ENCODE results near the gene SLN. TPM values are rescaled to one million over a fixed set of nuclear protein-coding genes. Genes with fewer than 3 reads are reported as not detected.

Gene SLN
- total RNA-seq, 2 donors from 2014 or later, result 767 to 1,160 TPM

DNA sequence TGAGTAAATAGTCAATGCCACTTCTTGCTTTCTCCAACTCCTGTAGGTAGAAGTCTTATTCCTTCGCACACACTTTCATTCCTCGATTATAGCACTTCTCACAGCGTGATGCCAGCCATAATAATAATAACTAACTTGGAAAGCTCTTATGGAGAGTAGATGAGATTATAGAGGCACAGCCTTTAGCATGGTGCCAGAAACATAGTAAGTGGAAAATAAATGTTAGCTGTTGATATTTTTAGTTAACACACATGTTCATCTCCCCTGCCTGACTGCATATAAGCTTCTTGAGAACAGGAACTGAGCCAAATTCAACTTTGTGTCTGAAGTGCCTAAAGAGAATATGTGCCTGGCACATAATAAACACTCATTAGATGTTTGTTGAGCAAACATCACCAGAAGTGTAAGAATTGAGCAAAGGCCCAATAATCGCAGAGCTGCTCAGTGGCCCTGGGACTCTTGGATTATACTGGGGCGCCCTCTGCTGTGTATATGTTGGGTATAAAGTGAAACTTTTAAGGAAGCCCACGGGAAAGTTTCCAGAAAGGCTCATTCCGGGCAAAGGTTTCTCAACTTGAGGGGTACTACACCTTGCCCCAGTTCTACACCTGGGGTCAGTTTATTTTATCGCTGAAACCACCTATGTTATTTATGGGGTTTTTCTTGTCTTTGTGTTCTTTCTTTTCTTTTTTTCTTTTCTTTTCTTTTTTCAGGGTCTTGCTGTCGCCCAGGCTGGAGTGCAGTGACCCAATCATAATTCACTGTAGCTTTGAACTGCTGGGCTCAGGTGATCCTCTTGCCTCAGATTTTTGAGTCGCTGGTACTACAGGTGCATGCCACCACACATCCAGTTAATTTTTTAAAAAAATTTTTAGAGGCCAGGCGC lies 22.3 kb downstream of the SLN start:
- Histone ChIP-seq H3K4me1 (peaks cover 0 to 8% of the 10 kb centered on the region in 2 donors), H3K36me3 (no peaks in the 10 kb centered on the region), H3K27ac (no peak overlapping the region), H3K4me3 (no peak overlapping the region), H3K27me3 (no peaks in the 10 kb centered on the region), H3K9me3 (no peaks in the 10 kb centered on the region)
- TF ChIP-seq, protein P1, sequence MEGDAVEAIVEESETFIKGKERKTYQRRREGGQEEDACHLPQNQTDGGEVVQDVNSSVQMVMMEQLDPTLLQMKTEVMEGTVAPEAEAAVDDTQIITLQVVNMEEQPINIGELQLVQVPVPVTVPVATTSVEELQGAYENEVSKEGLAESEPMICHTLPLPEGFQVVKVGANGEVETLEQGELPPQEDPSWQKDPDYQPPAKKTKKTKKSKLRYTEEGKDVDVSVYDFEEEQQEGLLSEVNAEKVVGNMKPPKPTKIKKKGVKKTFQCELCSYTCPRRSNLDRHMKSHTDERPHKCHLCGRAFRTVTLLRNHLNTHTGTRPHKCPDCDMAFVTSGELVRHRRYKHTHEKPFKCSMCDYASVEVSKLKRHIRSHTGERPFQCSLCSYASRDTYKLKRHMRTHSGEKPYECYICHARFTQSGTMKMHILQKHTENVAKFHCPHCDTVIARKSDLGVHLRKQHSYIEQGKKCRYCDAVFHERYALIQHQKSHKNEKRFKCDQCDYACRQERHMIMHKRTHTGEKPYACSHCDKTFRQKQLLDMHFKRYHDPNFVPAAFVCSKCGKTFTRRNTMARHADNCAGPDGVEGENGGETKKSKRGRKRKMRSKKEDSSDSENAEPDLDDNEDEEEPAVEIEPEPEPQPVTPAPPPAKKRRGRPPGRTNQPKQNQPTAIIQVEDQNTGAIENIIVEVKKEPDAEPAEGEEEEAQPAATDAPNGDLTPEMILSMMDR (IDR thresholded peaks at IDR 0.05), result peak; percentile 66 to 79
- peak; percentile 79 for DNase-seq (ENCODE audit: low spot score)

DNA sequence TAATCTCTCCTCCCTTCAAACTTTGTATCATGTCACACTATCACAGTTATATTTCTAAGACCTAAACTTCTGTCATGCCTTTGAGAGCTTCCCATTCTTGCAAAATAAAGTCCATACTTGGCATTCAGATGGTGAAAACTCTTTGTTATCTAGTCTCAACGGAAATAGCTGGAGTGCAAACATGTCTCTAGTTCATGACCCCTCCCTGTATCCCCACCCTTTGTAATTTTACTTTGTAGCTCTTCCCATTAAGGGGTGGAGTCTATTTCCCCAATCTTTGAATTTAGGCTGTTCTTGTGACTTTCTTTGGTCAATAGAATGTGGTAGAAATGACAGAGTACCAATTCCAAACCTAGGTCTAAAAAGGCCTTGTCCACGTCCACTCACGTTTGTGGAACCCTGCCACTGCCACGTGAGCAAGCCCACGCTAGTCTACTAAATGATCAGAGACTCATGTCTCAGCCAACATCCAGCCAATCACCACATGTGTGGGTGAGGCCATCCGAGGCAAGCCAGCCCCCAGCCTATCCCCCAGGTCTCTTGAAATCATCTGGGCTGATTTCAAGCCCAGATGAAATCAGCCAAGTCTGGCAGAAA lies 23.4 kb downstream of the SLN start:
- no peaks in the 10 kb centered on the region for H3K27me3 ChIP-seq
- no peak overlapping the region for H3K27ac ChIP-seq
- H3K4me3 ChIP-seq, result no peak overlapping the region
- H3K36me3 ChIP-seq, result no peaks in the 10 kb centered on the region
- TF ChIP-seq, protein P1 (IDR thresholded peaks at IDR 0.05), result no peak
- H3K9me3 ChIP-seq, result no peaks in the 10 kb centered on the region
- peaks cover 0 to 8% of the 10 kb centered on the region in 2 donors for H3K4me1 ChIP-seq
- DNase-seq (ENCODE audit: low spot score), result no peak

DNA sequence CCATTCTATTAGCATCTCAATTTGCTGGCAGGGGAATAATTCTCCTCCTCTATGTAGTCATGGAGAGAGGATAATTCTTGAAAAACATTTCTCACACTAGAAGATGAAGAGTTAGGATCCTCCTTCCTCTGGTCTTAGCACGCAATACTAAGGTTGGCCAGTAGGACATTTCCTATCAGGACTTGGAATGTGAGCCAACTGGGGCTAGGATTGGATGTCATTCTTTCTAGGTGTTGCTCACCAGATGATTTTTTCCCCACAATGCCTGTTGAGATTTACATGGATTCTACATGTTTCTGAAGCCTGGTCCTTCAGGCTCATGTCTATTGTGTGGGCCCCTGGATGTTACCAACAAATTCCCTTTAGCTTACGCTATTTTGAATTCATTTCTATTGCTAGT lies 28.0 kb downstream of the SLN start:
- H3K27ac ChIP-seq, result no peak overlapping the region
- H3K9me3 ChIP-seq, result no peaks in the 10 kb centered on the region
- H3K4me1 ChIP-seq, result no peaks in the 10 kb centered on the region
- no peaks in the 10 kb centered on the region for H3K36me3 ChIP-seq
- H3K4me3 ChIP-seq, result no peak overlapping the region
- TF ChIP-seq, protein P1 (IDR thresholded peaks at IDR 0.05), result peak in 1 of 2 donors; percentile 28
- no peaks in the 10 kb centered on the region for H3K27me3 ChIP-seq
- no peak for DNase-seq (ENCODE audit: low spot score)

DNA sequence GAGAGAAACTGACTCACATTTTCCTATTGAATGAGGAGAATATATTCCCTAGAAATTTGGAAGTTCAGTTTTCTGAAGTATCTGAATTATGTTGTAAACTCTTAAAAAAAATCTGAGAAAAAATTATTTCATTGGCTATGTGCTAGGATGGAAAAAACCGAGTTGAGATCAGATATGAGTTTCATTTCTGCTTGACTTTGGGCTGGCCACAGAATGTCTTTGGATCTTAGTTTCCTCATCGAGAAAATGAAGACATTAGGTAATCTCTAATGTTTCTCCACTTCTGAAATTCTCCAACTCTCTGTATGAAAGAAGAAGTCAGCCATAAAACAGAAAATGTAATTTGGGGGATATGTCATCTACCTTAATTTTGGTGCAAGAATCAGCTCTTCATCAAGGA lies 28.8 kb downstream of the SLN start:
- no peak for DNase-seq (ENCODE audit: low spot score)
- TF ChIP-seq, protein P1 (IDR thresholded peaks at IDR 0.05), result no peak
- Histone ChIP-seq H3K36me3 (no peaks in the 10 kb centered on the region), H3K9me3 (no peaks in the 10 kb centered on the region), H3K4me3 (no peak overlapping the region), H3K27ac (no peak overlapping the region), H3K4me1 (no peaks in the 10 kb centered on the region), H3K27me3 (no peaks in the 10 kb centered on the region)

DNA sequence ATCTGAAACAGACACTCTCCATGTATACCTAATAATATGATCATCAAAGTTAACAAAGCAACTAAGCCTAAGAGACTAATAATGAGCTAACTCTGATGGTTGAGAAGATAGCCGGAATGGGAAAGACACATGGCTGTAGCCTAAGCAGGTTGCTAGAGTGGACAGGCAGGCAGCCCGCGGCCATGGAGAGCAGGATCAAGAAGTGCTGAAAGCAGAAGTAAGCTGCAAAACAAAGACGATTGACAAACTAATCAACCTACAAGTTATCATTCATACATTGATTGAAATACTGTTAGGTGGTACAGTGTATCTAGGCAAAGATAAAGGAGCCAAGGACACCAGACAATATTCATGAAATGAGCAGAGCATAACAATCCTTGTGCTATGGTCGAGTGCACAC lies 29.3 kb downstream of the SLN start:
- DNase-seq (ENCODE audit: low spot score), result no peak
- no peaks in the 10 kb centered on the region for H3K36me3 ChIP-seq
- H3K27me3 ChIP-seq, result no peaks in the 10 kb centered on the region
- no peak overlapping the region for H3K27ac ChIP-seq
- no peaks in the 10 kb centered on the region for H3K4me1 ChIP-seq
- no peaks in the 10 kb centered on the region for H3K9me3 ChIP-seq
- TF ChIP-seq, protein P1 (IDR thresholded peaks at IDR 0.05), result no peak
- no peak overlapping the region for H3K4me3 ChIP-seq
